Keratinocyte (primary cell): ENCODE results near the gene DAP3. TPM values are rescaled to one million over a fixed set of nuclear protein-coding genes. Genes with fewer than 3 reads are reported as not detected.
"Not testable (repeated sequence)": the region's sequence is repeated elsewhere in the genome, so short reads cannot be mapped to it uniquely, and the experiment has no call there.

Experiments used
- DNase-seq: peaks from one replicate; pipeline ENCODE4 v3.0.0-alpha.2; 2011; ENCODE audit warnings: low read depth, missing footprints, low spot score
- FAIRE-seq: peaks from 2 replicates; lab custom pipeline; 2011; peaks lifted over from hg19 to GRCh38; lab: Jason Lieb, UNC
- H2AFZ ChIP-seq: 2 replicates; pipeline ENCODE4 v1.6.0; 2012; ENCODE audit warnings: low read length, control low read depth, inconsistent platforms; ENCODE audit not compliant: control insufficient read depth
- H3K27ac ChIP-seq: 2 replicates; pipeline ENCODE4 v1.5.1; 2011; ENCODE audit warnings: low read length; ENCODE audit not compliant: control insufficient read depth, insufficient read depth
- H3K27me3 ChIP-seq: 3 replicates; pipeline ENCODE4 v1.6.0; 2011; ENCODE audit warnings: low read length; ENCODE audit not compliant: control insufficient read depth, insufficient read depth; ENCODE audit errors: extremely low read depth
- H3K36me3 ChIP-seq, 2 experiments: 2 replicates in 1 of 2; 3 replicates in 1 of 2; pipeline ENCODE4 v1.5.1; 2011; ENCODE audit warnings: low read length in 2 of 2, mild to moderate bottlenecking in 1 of 2; ENCODE audit not compliant: control insufficient read depth in 2 of 2, insufficient read depth in 2 of 2; ENCODE audit errors: extremely low read depth in 1 of 2
- H3K4me1 ChIP-seq: 3 replicates; pipeline ENCODE4 v1.5.1; 2011; ENCODE audit warnings: low read length; ENCODE audit not compliant: control insufficient read depth, insufficient read depth; ENCODE audit errors: extremely low read depth
- H3K4me2 ChIP-seq: 3 replicates; pipeline ENCODE4 v1.6.0; 2011; ENCODE audit warnings: low read depth, low read length; ENCODE audit not compliant: control insufficient read depth, insufficient read depth; ENCODE audit errors: extremely low read depth
- H3K4me3 ChIP-seq, 3 experiments: fragments of 200-600 bp in 1 of 3; sonication (generic) in 1 of 3; 2 replicates in 2 of 3; 3 replicates in 1 of 3; pipeline ENCODE4 v1.5.1; 2011 to 2016; ENCODE audit warnings: low read length in 3 of 3, mild to moderate bottlenecking in 3 of 3, control low read depth in 2 of 3, inconsistent platforms in 1 of 3, low read depth in 1 of 3, mixed read lengths in 1 of 3, mixed run types in 1 of 3, moderate library complexity in 1 of 3; ENCODE audit not compliant: control insufficient read depth in 2 of 3, insufficient read depth in 2 of 3; ENCODE audit errors: extremely low read depth in 1 of 3
- H3K79me2 ChIP-seq: 2 replicates; pipeline ENCODE4 v1.6.0; 2012; ENCODE audit warnings: low read length; ENCODE audit not compliant: control insufficient read depth, insufficient read depth
- H3K9ac ChIP-seq: 3 replicates; pipeline ENCODE4 v1.6.0; 2011; ENCODE audit warnings: low read length; ENCODE audit not compliant: control insufficient read depth, insufficient read depth; ENCODE audit errors: extremely low read depth
- H3K9me1 ChIP-seq: 3 replicates; pipeline ENCODE4 v1.6.0; 2011; ENCODE audit warnings: low read length; ENCODE audit not compliant: control insufficient read depth, insufficient read depth; ENCODE audit errors: extremely low read depth
- H3K9me3 ChIP-seq: 2 replicates; pipeline ENCODE4 v1.5.1; 2012; ENCODE audit warnings: low read depth, low read length; ENCODE audit not compliant: control insufficient read depth
- H4K20me1 ChIP-seq: 3 replicates; pipeline ENCODE4 v1.6.0; 2011; ENCODE audit warnings: low read length; ENCODE audit not compliant: control insufficient read depth, insufficient read depth; ENCODE audit errors: extremely low read depth
- CTCF ChIP-seq, 3 experiments: IDR thresholded peaks in 1 of 3; conservative IDR thresholded peaks in 1 of 3; optimal IDR thresholded peaks in 1 of 3; 2 replicates in 2 of 3; 3 replicates in 1 of 3; pipeline versions ENCODE3 to v1.5.1; 2011; ENCODE audit warnings: low read length in 3 of 3, mild to moderate bottlenecking in 3 of 3, moderate library complexity in 2 of 3, control low read depth in 1 of 3, inconsistent platforms in 1 of 3; ENCODE audit not compliant: insufficient read depth in 2 of 3; ENCODE audit errors: extremely low read depth in 1 of 3
- EZH2 ChIP-seq: IDR thresholded peaks from one replicate; pipeline ENCODE4 v1.6.1; 2012; ENCODE audit warnings: inconsistent platforms, mild to moderate bottlenecking, low read length, moderate library complexity
- dilution Hi-C: fragments of 300-500 bp; cut with MboI; formaldehyde crosslinking; loops from one replicate; pipeline ENCODE4 v1.7.0; 2020; ENCODE audit warnings: low sequenced_read_pairs; ENCODE audit not compliant: extremely low pct_ligation_motif_present
- polyA plus RNA-seq, 5 experiments: library from polyadenylated mRNA; depleted of rRNA in 3 of 5; stranded (reverse) in 3 of 5; stranded (forward) in 1 of 5; unstranded in 1 of 5; fragments of >200 nt; gene quantifications; 1 replicate in 1 of 5; 2 replicates in 3 of 5; 3 replicates in 1 of 5; pipeline versions ENCODE4 v1.2.1 to v1.2.3, GENCODE V29; 2011 to 2012; ENCODE audit warnings: missing spikeins in 2 of 5, low read depth in 1 of 5, low replicate concordance in 1 of 5

The DAP3 gene
- polyA plus RNA-seq, 1 donor (not counting 4 experiments of a cell fraction or from before 2014, with no cell fraction given) = 203 TPM

GRCh38 chr1:155759017-155759416, 70.1 kb downstream of the DAP3 start:
- DNase-seq, H3K9ac ChIP-seq, H3K9me3 ChIP-seq, H3K27ac ChIP-seq, H3K9me1 ChIP-seq, H2AFZ ChIP-seq, dilution Hi-C loops, H3K4me3 ChIP-seq, H3K27me3 ChIP-seq, H3K79me2 ChIP-seq, H4K20me1 ChIP-seq, H3K4me2 ChIP-seq, FAIRE-seq: not testable (repeated sequence)
- H3K4me1 ChIP-seq = peaks cover 40% of the 10 kb centered on the region
- peaks cover 11 to 16% of the 10 kb centered on the region in 2 experiments for H3K36me3 ChIP-seq

DNA sequence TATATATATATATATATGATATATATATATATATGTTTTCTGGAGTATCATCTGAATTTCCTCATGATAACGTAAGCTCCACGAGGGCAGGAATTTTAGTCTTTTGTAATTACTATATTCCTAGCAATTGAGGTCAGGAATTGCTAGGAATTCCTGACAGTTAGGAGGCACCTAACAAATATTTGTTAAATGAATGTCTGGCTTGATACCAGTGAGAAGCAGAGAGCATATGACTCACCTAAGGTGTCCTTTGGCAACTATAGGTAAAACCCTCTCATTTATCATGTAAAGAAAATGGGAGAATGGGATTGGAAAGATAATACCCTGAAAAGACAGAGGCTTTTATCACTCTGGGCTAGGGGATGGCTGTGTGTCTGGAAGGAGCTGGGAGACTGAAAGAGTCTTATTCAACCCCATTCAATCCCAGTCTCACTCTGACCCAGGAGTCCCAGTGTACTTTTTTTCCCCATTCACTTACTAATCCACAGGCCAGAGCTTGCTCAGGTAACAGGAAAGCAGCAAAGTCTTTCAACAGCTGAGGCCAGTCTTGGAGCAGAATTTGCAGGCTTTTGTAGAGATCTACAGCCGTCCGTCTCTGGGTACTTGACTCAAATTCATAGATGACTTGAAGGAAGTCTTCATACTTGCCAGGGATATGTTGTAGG, 71.2 kb downstream of the DAP3 start:
- Histone ChIP-seq H3K9ac (peak overlapping the region; percentile 69), H3K4me1 (peaks cover 41% of the 10 kb centered on the region), H2AFZ (peak overlapping the region; percentile 33), H3K4me2 (peak overlapping the region; percentile 83), H4K20me1 (no peaks in the 10 kb centered on the region), H3K36me3 (peaks cover 12 to 17% of the 10 kb centered on the region in 2 experiments), H3K9me1 (no peaks in the 10 kb centered on the region), H3K9me3 (no peaks in the 10 kb centered on the region), H3K27me3 (no peaks in the 10 kb centered on the region), H3K79me2 (no peaks in the 10 kb centered on the region), H3K27ac (peak overlapping the region; percentile 96), H3K4me3 (peak overlapping the region in 2 of 3 experiments; percentile 38 to 40)
- TF ChIP-seq EZH2 (no peak), CTCF (optimal IDR thresholded peaks at IDR 0.05 in 1 of 3, IDR thresholded peaks at IDR 0.05 in 1 of 3, conservative IDR thresholded peaks at IDR 0.05 in 1 of 3; ENCODE audit: extremely low read depth in 1 of 3, insufficient read depth in 2 of 3, low read length in 3 of 3) (no peak)
- FAIRE-seq = no peak
- dilution Hi-C loops = no loop called here
- peak; percentile 32 for DNase-seq
